CD1c-positive myeloid dendritic cell (primary cell): ENCODE results near the gene CERCAM.
A peak's percentile ranks its signal among the peaks of the same experiment; 100 is the strongest.
"Not testable (repeated sequence)": the region's sequence is repeated elsewhere in the genome, so short reads cannot be mapped to it uniquely, and the experiment has no call there.

ENCODE experiments used
- DNase-seq: peaks from one replicate; pipeline ENCODE4 v3.0.0-alpha.2; 2016; ENCODE audit errors: extremely low spot score

CERCAM gene

DNA sequence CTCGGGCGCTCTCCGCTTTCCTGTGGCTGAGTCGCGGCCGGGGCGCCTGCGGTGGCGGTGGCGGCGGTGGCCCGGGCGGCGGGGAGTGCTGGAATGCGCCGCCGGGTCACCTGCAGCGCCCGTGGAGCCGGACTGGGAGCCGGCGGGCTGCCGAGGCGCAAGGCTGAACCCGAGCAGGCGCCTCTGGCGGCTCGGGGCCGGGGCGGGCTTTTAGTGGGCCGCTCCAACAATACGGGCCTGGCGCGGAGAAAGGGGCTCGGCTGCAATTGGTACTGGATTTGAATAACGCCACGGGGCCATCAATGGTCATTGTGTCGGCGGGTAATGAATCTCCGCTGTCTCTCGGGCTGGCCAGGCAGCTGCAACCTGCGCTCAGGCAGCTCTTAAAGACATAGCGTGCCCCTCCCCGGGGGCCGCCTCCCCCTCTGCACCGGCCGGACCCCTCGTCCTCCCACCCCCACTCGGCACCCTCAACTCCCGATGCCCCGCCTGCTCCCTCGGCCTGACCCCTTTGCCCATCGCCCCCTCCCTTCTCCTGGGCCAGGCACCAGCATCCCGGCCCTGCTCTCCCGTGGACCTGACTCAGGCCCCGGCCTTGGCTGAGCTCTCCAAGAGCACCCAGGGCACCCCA lies 27.4 kb upstream of the CERCAM start:
- DNase-seq: no peak

GRCh38 chr9:128393970-128394369 lies 26.7 kb upstream of the CERCAM start:
- no peak for DNase-seq

DNA sequence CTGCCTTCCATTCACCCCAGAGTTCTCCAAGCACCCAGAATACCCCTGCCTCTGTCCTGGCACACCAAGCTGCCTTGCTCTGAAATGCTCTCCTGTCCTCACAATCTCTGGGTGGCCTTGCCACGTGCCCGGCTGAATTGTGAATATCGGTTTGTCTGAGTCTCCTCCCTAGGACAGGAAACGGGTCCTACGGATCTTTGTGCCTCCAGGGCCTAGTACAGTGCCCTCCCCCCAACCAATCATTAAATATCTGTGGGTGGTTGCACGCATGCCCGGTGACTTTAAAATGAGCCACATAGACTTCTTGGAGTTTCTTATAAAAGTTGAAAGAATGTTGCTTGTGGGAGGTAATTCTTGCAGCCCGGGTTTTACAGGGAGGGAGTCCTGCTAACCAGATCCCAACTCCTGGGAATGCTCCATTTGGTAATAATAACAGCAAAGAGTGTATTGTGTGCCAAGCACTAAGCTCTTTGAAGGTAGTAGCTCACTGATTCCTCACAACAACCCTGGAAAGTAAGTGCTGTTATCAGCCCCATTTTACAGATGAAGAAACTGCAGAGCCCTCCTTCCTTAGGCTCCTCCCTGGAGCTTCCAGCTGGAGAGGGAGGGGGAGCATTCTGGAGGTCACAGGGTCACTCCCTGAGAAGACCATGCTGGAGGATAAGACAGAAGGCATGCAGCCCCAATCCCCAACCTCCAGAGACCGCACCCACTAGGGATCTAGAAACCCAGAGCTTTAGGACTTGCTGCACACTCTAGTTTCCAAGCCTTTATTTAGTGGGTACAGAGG lies 26.1 kb upstream of the CERCAM start:
- DNase-seq: no peak

DNA sequence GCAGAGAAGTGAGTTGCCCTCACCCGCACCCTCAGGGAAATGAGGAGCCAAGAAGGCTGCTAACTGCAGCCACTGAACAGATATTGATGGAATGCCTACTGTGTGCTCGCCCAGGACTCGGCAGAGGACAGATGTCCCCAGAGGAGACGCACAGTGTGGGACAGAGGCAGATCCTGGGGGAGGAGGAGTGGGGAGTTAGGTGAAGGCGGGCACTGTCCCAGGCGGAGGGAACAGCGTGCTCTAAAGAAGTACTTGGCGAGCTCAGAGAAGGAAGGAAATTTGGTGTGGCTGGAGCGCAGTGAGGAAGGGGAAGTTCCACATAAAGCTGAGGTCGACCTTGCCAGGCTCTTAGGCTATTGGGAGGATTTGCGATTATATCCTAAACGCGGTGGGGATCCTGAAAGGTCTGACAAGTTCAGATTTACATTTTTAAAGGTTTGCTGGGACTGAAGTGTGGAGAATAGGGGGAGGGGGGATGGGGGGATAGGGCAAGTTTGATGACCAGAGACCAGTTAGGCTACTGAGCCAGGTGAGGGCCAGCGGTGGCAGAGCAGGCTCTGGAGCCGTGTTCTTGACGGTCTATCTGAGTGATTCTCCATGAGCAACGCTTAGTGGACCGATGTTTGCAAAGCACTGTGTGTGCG lies 23.6 kb upstream of the CERCAM start:
- DNase-seq: peak; percentile 42

GRCh38 chr9:128397831-128398230 lies 22.8 kb upstream of the CERCAM start:
- no peak for DNase-seq

- no peak for DNase-seq
These were observed 20.8 kb upstream of the CERCAM start for GRCh38 chr9:128399861-128400260.

DNA sequence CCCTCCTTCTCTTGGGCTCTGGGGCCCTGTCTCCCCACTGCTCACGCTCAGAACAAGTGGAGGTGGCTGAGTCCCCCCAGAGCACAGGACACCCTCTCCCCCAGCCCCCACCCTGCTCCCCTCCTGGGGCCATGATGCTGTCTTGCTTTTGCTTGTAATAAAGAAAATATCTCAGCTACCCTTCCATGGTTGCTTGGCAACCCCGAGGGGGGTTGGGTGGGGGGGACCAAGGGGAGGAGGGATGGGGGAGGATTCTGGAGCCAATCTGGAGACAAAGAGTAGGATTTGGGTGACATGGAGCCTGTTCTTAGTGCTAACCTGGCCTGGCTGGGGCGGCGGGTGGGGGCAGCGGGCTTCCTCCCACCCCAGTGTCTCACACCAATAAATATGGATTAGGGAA lies 16.1 kb upstream of the CERCAM start:
- DNase-seq: no peak

DNA sequence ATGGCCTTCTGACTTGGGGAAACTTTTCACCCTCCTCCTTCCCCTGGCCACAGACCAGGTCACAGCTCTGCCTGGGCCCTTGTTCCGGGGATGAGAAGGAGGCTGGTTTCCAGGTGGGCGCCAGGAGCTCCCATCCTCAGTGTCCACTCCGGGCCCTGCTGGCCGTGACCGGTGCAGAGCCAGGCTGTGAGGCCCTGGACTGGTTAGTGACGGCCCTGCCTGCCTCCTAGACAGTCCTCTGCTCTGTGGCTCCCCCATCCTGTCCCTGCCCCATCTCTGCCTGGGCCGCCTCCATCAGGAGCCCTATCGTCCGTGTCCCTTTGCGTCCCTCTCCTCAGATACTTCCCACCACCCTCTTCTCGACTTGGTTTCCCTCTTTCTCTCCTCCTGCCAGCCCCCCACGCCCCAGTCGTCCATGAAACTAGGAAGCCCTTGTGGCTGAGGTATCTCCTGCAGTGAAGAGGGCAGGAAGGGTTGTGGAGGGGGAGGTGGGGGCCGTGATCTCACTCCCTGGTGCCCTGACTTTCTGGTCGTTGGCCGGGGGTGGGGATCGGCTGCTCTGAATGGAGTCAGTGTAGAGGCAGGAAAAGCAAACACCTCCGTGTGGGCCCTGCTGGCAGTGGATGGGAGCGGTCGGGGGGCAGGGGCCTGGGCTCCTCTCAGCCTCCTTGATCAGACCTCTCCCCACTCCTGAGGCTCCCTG lies 15.4 kb upstream of the CERCAM start:
- no peak for DNase-seq

- DNase-seq: no peak
These were observed 14.9 kb upstream of the CERCAM start for GRCh38 chr9:128405780-128406171.

GRCh38 chr9:128406848-128407391 lies 13.7 kb upstream of the CERCAM start:
- DNase-seq: no peak

DNA sequence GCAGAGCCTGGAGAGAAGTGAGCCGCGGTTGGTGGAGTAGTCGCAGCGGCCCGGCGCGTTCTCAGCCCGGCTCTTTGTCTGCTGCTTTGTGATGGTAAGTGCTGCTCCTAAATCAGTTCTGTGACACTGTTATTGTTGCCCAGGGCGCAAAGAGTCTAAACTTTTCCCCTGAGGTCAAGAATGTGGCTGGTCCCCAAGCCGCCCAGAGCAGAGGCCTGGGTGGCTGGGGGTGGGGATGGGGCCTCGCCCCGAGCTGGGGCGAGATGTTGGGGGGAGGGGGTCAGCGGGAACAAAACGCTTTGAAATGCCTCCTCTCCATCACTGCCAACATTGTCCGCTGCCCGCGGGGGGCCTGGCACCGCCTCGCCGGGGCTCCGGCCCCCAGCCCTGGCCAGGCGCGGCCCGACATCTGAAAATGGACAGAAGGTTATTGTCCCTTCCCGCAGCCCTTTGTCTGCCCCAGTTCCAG lies 11.7 kb upstream of the CERCAM start:
- DNase-seq: no peak

DNA sequence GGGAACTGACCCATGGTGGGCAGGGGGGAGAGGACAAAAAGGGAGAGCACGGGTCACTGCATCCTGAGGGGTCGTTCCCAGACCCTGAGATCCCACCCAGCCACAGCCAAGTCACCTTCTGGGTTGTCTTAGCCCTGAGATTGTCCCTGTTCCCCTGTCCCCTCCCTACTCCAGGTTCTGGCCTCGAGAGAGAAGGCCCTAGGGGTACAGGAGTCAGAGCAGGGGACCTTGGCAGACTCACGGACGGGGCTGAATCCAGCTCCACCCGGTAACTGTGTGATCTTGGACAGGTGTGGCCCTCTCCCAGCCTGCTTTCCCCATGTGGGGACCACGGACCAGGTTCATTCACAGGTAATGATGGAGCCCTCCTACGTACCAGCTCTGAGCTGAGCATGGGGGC lies 11.2 kb upstream of the CERCAM start:
- no peak for DNase-seq

DNA sequence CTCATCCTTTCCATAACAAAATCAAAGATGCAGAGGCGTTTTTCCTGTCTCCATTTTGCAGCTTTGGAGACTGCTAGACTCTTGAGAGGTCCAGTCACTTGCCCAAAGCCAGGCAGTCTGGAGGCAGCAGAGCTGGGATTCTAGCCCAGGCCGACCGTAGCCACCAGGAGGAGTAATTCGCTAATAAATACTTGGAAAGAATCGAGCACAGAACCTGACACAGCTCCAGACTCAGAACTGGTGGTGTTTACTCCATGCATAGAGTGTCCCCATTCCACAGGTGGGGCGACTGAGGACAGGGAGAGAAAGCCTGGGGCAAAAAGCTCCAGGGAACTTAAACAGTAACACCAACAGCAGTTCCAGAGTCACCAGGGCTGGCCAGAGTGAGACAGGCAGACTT lies 10.7 kb upstream of the CERCAM start:
- DNase-seq: no peak

DNA sequence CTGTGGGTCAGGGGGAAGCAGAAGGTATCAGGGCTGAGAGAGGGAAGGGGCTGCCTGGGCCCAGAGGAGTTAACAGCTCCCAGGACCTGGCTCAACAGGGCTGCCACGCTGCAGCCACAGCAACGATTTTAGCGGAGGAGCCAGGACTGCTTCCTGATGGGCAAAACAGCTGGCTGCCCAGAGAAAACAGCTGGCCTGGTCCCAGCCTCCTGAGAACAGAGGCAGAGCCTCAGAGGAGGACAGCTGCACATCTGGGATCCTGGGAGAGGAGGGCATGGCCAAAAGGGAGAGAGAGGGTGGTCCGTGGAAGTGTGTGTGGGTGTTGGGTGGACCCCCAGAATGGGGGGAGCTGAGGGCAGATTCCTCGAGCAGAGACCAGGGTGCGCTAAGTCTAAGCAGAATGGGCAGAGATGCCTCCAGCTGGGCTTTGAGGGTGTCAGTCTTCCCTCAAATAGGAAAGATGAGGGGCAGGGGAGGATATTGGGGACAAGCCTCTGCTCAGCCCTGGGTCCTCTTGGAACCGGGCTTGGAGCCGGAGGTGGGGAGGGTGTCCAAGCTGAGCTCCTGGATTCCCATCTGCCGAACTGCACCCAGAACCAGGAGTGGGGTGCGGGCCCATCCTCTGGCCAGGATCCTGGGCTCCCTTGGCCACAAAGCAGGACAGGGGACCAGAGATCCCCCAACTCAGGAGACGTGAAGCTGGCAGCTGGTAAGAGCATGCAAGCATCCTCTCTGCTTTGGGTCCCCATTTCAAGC lies 9.1 kb upstream of the CERCAM start:
- DNase-seq: no peak

DNA sequence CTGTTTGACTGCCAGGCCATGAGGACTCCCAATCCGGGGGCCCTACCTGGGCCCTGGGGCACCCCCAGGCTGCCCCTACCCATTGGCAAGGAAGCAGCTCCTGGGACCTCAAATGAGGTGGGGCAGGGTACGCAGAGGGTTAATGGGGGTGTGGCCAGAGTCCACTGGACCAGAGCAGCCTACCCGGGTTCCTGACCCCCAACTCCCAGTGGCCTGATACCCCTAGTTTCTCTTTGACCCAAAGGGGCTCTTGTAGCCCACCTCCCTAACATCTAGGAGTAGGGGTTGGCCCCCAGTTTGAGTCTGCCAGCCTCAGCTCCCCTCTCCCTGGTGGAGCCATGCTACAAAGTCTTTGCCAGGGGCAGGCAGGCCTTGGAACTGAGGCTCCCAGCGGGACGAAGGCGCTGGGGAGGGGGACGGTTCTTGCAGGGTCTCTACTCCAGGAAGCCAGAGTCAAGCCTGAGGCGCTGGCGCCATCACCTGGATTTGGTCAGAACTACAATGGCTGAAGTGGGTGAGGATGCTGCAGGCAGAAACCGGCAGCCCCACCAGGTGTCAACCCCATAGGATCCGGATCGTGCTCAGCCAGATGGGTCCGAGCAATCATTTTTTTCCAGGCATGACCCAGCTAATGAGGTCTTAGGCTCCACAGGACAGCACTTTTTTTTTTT lies 8.4 kb upstream of the CERCAM start:
- peak; percentile 55 for DNase-seq

- not testable (repeated sequence) for DNase-seq
These were observed 6.9 kb upstream of the CERCAM start for GRCh38 chr9:128413728-128414127.

DNA sequence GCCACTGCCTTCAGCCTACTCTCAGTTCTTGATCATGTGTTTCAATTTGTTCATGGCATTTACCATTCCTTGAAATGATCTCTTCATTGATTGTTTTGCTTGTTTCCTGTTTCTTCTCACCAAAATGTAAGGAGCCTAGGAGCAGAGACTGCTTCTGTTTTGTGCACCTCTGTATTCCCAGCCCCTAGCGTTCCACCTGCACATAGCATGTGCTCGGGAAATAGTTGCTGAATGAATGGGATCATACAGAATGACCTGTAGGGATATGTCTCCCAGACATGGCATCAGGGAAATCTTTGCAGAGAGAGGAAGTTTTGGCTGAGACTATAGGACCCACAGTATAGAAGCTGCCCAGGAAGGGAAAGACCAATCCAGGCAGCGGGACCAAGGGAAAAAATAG lies 6.2 kb upstream of the CERCAM start:
- DNase-seq: no peak

DNA sequence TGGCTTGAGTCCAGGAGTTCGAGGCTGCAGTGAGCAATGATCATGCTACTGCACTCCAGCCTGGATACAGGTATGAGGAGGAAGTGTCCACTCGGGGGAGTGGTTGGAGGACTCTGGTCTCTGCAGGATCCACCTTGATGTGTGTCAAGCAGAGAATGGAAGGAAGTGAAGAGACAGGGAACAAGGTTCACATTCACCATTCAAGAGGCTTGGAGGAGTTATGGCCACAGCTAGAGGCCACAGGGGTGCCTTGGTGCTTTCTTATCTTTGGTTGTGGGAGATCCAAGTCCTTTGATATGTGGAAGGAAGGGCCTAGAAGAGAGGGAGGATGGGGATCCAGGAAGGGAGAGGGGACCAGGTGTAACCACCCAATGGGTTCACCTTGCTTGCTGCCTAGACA lies 5.4 kb upstream of the CERCAM start:
- DNase-seq: no peak

- DNase-seq: no peak
These were observed 4.6 kb upstream of the CERCAM start for GRCh38 chr9:128416014-128416413.

- no peak for DNase-seq
These were observed 4.1 kb upstream of the CERCAM start for GRCh38 chr9:128416432-128417019.
